Activated effector memory CD4-positive, alpha-beta T cell treated with anti-CD3 and anti-CD28 coated beads, Interleukin-2, amount 50 U/mL, for 16 hours (primary cell): ENCODE results near the gene MAP2.

Source experiments
- DNase-seq: peaks from one replicate; pipeline ENCODE4 v3.0.0-alpha.2; 2020

The MAP2 gene

DNA sequence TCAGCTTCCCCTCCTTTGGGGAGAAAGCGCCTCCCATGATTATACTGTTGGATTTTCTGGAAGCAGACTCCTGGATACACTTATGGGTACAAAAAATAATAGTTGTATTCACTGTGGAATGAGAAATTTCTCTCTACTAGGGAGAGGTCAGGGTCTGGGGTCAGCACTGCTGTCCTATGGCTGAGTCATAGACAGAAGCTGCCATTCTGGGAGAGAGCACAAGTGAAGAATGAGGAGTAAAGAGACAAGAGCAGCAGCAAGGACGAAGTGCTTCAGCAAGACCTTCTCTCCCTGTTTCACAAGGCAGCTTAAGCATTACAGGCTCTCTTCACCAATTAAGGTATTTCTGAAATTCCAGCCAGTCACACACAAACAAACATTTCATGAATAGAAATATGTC lies 337.7 kb downstream of the MAP2 start:
- DNase-seq, result no peak

DNA sequence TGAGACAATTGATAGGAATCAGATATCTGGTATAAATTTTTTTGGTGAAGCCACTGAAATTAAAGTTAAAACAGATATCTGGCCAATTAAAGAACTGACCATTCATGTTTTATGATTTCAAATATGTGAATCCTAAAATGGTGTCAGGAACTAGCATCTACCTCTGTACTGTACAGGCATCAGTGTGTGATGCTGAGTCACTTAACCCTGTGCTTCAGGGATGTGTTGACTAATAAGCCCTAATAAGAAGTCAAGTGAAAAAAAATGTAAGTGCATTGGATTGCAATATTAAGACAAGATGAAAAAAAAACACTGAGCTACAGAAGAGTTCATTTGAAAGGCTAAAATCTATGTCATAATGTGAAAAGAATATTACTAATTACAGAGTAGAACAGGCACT lies 338.7 kb downstream of the MAP2 start:
- DNase-seq, result no peak

DNA sequence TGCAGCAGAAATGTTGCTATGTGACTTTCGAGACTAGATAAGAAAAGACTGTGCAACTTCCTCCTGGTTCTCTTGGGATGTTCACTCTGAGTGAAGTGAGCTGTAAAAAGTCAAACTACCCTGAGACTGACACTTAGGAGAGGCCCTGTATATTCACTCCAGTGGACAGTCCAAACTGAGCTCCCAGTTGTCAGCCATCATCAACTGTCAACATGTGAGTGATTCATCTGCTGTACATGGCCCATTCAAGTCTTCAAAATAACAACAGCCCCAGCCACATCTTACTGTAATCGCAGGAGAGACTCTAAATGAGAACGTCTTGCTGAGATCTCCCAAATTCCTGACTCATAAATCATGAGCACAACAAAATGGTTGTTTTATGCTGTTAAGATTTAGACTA lies 339.3 kb downstream of the MAP2 start:
- no peak for DNase-seq

DNA sequence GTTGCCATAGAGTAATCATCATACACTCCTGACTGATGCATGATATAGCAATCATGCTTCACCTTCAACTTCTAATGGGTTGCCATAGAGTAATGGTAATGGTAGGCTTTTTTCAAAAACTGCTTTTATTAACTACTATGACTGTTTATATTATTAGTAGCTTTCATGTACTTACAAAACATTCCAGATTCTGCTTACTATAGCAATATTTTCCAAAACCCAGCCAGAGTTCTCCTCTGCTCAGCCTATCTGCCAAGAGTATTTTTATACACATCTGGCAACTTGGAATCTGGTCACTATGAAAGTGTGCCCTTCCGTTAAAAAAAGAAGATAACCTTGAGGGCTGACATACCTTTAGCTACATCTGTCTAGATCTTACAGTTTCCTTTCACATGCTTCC lies 342.8 kb downstream of the MAP2 start:
- DNase-seq, result no peak

DNA sequence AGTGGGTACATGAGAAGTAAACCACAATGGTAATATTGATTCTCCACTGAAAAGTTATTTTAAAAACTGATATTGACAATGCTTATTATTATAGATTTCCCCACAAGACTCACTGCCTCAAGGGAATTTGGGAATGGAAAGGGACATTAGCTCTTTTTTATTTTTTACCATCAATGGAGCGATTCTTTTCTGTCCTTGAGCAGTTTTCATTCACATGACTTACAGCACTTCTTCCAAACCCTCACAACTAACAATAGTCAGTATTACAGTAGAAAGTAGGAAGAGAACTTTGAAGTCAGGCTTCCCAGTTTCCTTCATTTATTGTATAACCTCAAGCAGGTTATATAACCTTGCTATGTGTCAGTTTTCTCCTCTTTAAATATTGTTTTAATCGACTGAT lies 343.5 kb downstream of the MAP2 start:
- no peak for DNase-seq

DNA sequence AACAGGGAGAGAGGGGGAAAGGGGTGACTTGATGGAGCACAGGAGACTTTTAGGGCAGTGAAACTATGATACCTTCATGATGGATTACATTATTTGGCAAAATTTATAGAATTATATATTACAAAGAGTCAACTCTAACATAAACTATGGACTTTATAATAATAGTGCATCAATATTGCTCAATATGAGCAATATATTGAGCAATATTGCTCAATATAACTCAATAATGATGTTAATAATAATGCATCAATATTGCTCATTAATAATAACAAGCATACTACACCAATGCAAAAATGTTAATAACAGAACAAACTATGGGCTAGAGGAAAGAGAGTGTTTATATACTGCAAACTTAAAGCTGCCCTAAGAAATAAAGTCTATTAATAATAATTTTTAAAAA lies 344.7 kb downstream of the MAP2 start:
- no peak for DNase-seq

DNA sequence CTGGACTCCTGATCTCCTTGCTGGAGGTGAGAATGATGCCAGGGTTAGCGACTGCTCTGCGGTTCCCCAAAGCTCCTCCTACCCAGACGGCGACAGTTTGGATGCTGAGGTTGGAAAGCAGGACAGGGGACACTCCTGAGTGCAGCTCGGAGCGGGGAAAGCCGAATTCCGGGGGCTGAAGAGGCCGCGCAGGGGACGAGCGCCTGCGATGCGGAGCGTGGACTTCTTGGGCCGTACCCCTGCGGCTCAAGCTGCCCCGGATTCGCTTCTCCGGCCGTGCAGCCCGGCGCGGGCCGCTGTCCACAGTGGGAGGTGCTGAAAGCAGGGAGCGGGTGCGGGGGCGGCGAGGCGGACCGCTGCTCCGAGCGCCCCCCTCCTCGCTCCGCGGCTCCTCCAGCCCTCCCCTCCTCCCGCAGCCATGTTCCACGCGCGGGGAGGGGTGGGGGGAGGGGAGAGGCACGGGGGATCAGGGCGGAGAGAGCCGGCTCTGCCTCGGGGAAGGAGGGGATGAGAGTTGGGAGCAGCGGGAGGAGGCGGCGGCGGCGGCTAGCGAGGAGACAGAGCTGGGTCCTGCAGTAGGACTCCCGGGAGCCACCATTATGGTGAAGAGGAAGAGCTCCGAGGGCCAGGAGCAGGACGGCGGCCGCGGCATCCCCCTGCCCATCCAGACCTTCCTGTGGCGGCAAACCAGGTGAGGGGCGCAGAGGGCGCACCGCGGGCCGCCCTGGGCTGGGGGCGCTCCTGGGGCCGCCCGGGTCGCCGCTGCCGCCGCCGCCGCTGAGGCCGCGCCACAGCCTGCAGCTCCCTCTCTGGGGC lies 347.8 kb downstream of the MAP2 start, which contains the start of gene UNC80:
Gene UNC80 (plus strand): TSS at position 359 of the 816 bp plus-strand sequence. CDS start 241 bp downstream, at position 600.
- DNase-seq, result no peak

DNA sequence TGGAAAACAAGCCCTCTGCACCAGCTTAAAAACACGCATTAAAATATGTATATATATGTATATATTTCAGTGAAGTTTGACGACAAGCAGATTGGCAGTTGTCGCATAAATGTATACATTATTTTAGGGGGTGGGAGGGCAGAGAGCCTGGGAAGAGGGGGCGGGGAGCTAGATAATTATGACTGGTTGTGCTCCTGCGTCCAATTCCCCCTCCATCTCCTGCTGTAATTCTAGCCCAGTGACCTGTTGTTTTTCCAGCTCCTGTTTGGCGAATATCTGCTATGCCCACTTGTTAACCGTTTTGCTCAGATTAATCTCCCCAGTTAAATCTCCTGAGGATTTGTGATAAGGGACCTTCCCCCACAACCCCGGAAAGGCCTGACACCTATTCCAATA lies 348.4 kb downstream of the MAP2 start:
- no peak for DNase-seq

DNA sequence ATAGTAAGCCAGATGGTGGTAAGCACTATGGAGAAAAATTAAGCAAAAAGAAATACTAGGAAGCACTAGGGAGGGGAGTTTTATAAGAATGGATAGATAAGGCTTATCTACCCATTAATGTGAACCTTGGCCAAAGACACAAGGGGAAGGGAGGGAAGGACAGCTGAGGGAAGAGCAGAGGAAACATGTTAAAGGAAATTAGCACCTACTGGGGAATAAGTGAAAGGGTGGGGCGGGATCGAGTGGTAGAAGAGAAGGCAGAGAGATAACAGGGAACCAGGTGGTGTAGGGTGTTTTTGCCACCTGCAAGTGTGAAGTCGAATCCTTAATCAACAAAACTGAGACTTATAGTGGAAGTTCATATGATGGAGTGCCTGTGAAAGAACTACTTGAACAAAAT lies 349.5 kb downstream of the MAP2 start:
- no peak for DNase-seq
